Glomerular visceral epithelial cell (primary cell): ENCODE data around the gene CLDN3.
"Not testable (repeated sequence)": the region's sequence is repeated elsewhere in the genome, so short reads cannot be mapped to it uniquely, and the experiment has no call there.

Experiments
- DNase-seq: peaks from one replicate; pipeline ENCODE4 v3.0.0-alpha.2; 2016; ENCODE audit errors: extremely low spot score

CLDN3 gene

GRCh38 chr7:73736885-73737284 is 33.2 kb downstream of the CLDN3 start:
- no peak for DNase-seq

- no peak for DNase-seq
Observed at GRCh38 chr7:73735528-73735905, 34.6 kb downstream of the CLDN3 start.

GRCh38 chr7:73734619-73735527 is 35.2 kb downstream of the CLDN3 start:
- peak; percentile 91 for DNase-seq

- DNase-seq = no peak
Observed at GRCh38 chr7:73732397-73732796, 37.7 kb downstream of the CLDN3 start.

- no peak for DNase-seq
Observed at GRCh38 chr7:73730485-73730884, 39.6 kb downstream of the CLDN3 start.

- DNase-seq = no peak
Observed at GRCh38 chr7:73728551-73728950, 41.5 kb downstream of the CLDN3 start.

- DNase-seq = no peak
Observed at GRCh38 chr7:73727952-73728351, 42.1 kb downstream of the CLDN3 start.

- no peak for DNase-seq
Observed at GRCh38 chr7:73726083-73726466, 44.0 kb downstream of the CLDN3 start.

- DNase-seq = no peak
Observed at GRCh38 chr7:73723813-73724212, 46.3 kb downstream of the CLDN3 start.

GRCh38 chr7:73722785-73723184 is 47.3 kb downstream of the CLDN3 start:
- DNase-seq = no peak

- not testable (repeated sequence) for DNase-seq
Observed at GRCh38 chr7:73722182-73722581, 47.9 kb downstream of the CLDN3 start.

- peak; percentile 37 for DNase-seq
Observed at GRCh38 chr7:73721377-73721817, 48.7 kb downstream of the CLDN3 start.

- DNase-seq = not testable (repeated sequence)
Observed at GRCh38 chr7:73720443-73720842, 49.6 kb downstream of the CLDN3 start.

- DNase-seq = no peak
Observed at GRCh38 chr7:73719806-73720169, 50.3 kb downstream of the CLDN3 start.
